A673 (cell line): Measurements from ENCODE around the gene LMTK2.

Source experiments
- EZH2 ChIP-seq: fragments of 200-600 bp; sonication (generic); IDR thresholded peaks from 2 replicates; pipeline ENCODE4 v1.6.1; 2017; ENCODE audit warnings: borderline replicate concordance, low read depth, mild to moderate bottlenecking, mixed read lengths, antibody characterized with exemption, low read length; ENCODE audit not compliant: poor library complexity, severe bottlenecking
- TF ChIP-seq, protein P1 (sequence below): fragments of 300-800, 200-600 bp; sonication (generic); conservative IDR thresholded peaks from 2 replicates; pipeline ENCODE4 v1.5.1; 2017; ENCODE audit warnings: low read depth, mild to moderate bottlenecking, antibody characterized with exemption, low read length, moderate library complexity, mixed read lengths

DNA sequence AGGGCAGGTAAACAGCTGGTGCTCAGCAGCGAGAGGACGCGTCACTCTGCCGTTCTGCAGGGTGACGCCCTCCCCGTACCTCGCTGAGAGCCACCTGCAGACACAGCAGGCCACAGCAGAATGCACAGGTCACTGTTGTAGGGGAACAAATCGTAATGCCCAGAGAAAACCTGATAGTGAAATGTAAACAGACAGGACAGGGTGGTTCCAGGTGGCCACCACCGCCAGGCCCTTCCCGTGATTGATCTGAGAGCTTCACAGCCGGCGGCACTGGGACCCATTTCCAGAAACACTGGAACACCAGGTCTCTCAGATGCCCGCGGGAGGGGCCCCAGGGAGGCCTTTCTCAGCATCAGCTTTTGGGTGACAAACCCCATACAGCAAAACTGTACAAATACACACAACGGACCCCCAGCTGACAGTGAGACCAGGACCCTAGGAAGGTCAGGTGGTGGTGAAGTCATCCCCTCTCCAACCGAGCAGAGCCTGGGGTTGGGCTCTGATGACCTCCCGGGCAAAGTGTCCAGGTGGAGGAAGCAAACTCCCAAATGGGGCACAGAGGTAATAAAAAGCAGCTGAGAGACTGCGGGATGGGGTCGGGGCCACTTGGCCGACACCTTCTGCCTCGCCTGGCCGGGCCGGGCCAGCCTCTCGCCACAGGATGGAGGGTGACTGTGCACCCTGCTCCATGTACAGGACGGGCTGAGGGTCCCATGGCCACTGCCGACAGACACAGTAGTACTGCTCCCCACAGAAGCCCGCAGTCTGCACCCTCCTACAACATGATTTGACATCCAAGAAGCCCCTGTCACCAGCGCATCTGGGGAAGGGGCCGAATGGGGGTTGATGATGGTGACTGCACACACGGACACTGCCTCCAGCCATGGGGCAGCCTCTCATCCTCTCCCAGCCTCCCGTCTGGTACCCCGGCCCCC is 109.2 kb downstream of the LMTK2 start:
- TF ChIP-seq, protein P1, sequence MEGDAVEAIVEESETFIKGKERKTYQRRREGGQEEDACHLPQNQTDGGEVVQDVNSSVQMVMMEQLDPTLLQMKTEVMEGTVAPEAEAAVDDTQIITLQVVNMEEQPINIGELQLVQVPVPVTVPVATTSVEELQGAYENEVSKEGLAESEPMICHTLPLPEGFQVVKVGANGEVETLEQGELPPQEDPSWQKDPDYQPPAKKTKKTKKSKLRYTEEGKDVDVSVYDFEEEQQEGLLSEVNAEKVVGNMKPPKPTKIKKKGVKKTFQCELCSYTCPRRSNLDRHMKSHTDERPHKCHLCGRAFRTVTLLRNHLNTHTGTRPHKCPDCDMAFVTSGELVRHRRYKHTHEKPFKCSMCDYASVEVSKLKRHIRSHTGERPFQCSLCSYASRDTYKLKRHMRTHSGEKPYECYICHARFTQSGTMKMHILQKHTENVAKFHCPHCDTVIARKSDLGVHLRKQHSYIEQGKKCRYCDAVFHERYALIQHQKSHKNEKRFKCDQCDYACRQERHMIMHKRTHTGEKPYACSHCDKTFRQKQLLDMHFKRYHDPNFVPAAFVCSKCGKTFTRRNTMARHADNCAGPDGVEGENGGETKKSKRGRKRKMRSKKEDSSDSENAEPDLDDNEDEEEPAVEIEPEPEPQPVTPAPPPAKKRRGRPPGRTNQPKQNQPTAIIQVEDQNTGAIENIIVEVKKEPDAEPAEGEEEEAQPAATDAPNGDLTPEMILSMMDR: no peak
- TF ChIP-seq EZH2: no peak
